K562 (cell line): Measurements from ENCODE around the gene STK24. TPM values are rescaled to one million over a fixed set of nuclear protein-coding genes. Genes with fewer than 3 reads are reported as not detected.

ENCODE experiments used
- ATAC-seq: fragments of 200-7000 bp; cut with Tn5 transposase; 3 replicates; pipeline ENCODE4 v1.9.1; 2020; ENCODE audit warnings: moderate library complexity
- BruUV-seq: library from RNA; stranded (reverse); fragments of 400-500 nt; replicated peaks from 2 replicates; lab custom pipeline; 2021; lab: Mats Ljungman, UMichigan
- CTCF ChIA-PET: fragments of 300-600 bp; formaldehyde crosslinking; extraction: SDS; loops from one replicate; lab custom pipeline; 2021; ENCODE audit warnings: low intra/inter-chr PET ratio; lab: Yijun Ruan, JAX
- POLR2A ChIA-PET: fragments of 300-600, 350-650 bp; sonication (Branson Sonifier 250); formaldehyde crosslinking; extraction: SDS; loops from one replicate; lab custom pipeline; 2021; ENCODE audit warnings: antibody characterized with exemption, inconsistent platforms; lab: Yijun Ruan, JAX
- DNase-seq, 4 experiments: peaks; one replicate each; pipeline versions ENCODE4 v3.0.0 to v3.0.0-alpha.2; 2011 to 2018; ENCODE audit warnings: low spot score in 3 of 4, mixed read lengths in 3 of 4; ENCODE audit errors: extremely low read depth in 1 of 4
- FAIRE-seq: peaks from 2 replicates; lab custom pipeline; 2011; peaks lifted over from hg19 to GRCh38; lab: Jason Lieb, UNC
- H2AFZ ChIP-seq: 2 replicates; pipeline ENCODE4 v1.6.0; 2011; ENCODE audit warnings: low read depth, low read length, control low read depth, inconsistent platforms
- H3K27ac ChIP-seq: fragments of 200-600 bp; 3 replicates; pipeline ENCODE4 v1.8.0; 2011; ENCODE audit warnings: low read depth, mild to moderate bottlenecking, control low read depth, inconsistent platforms, low read length, moderate library complexity, mixed read lengths; ENCODE audit errors: extremely low read depth
- H3K27me3 ChIP-seq, 2 experiments: fragments of 300-600 bp in 1 of 2; 2 replicates in 1 of 2; 3 replicates in 1 of 2; pipeline versions ENCODE4 v1.6.0 to v1.8.0; 2011; ENCODE audit warnings: inconsistent platforms in 2 of 2, low read length in 2 of 2, mild to moderate bottlenecking in 1 of 2, mixed read lengths in 1 of 2, moderate library complexity in 1 of 2; ENCODE audit not compliant: control insufficient read depth in 2 of 2, insufficient read depth in 2 of 2
- H3K36me3 ChIP-seq: fragments of 300-600 bp; 3 replicates; pipeline ENCODE4 v1.8.0; 2011; ENCODE audit warnings: mild to moderate bottlenecking, low read length, inconsistent platforms; ENCODE audit not compliant: control insufficient read depth, insufficient read depth
- H3K4me1 ChIP-seq, 2 experiments: fragments of 200-600 bp in 1 of 2; replicated peaks in 1 of 2; 2 replicates in 1 of 2; 3 replicates in 1 of 2; pipeline versions ENCODE4 v1.5.1 to v1.8.0; 2011; ENCODE audit warnings: inconsistent platforms in 2 of 2, low read length in 2 of 2, mild to moderate bottlenecking in 1 of 2, mixed read lengths in 1 of 2, moderate library complexity in 1 of 2; ENCODE audit not compliant: control insufficient read depth in 2 of 2, insufficient read depth in 2 of 2
- H3K4me2 ChIP-seq: 2 replicates; pipeline ENCODE4 v1.6.1; 2011; ENCODE audit warnings: low read length, control low read depth, inconsistent platforms, mixed read lengths; ENCODE audit not compliant: insufficient read depth
- H3K4me3 ChIP-seq: fragments of 200-600 bp; sonication (generic), shearing (Covaris generic); 2 replicates; pipeline ENCODE4 v1.5.1; 2016; ENCODE audit warnings: control low read depth, inconsistent platforms
- H3K79me2 ChIP-seq: fragments of 200-600 bp; 3 replicates; pipeline ENCODE4 v1.8.0; 2011; ENCODE audit warnings: low read length, inconsistent platforms; ENCODE audit not compliant: control insufficient read depth, insufficient read depth
- H3K9ac ChIP-seq, 2 experiments: 2 replicates each; pipeline versions ENCODE4 v1.6.0 to v1.6.1; 2011; ENCODE audit warnings: low read depth in 2 of 2, low read length in 2 of 2, control low read depth in 1 of 2, inconsistent platforms in 1 of 2, mild to moderate bottlenecking in 1 of 2, mixed read lengths in 1 of 2; ENCODE audit not compliant: insufficient read depth in 1 of 2
- H3K9me1 ChIP-seq: one replicate; pipeline ENCODE4 v1.6.0; 2011; ENCODE audit warnings: inconsistent platforms, mild to moderate bottlenecking, low read length, moderate library complexity; ENCODE audit not compliant: control insufficient read depth, insufficient read depth
- H3K9me3 ChIP-seq: replicated peaks from 2 replicates; pipeline ENCODE4 v1.5.1; 2011; ENCODE audit warnings: low read depth, low read length, inconsistent platforms; ENCODE audit not compliant: control insufficient read depth, insufficient read depth
- H4K20me1 ChIP-seq: replicated peaks from 2 replicates; pipeline ENCODE4 v1.6.1; 2011; ENCODE audit warnings: low read length, inconsistent platforms, mixed read lengths; ENCODE audit not compliant: control insufficient read depth, insufficient read depth
- DNMT1 ChIP-seq: fragments of 450-650 bp; IDR thresholded peaks from 2 replicates; pipeline ENCODE4 v1.6.1; 2016; ENCODE audit warnings: antibody characterized with exemption, mild to moderate bottlenecking
- GABPA ChIP-seq: fragments of 200-800 bp; sonication (Bioruptor generic); conservative IDR thresholded peaks from 2 replicates; pipeline ENCODE4 v1.6.1; 2016; ENCODE audit warnings: low read depth, missing genetic modification characterization, missing compliant biosample characterization
- KLF16 ChIP-seq: IDR thresholded peaks from 2 replicates; pipeline ENCODE4 v1.6.1; 2016; ENCODE audit warnings: antibody characterized with exemption
- MEIS2 ChIP-seq: fragments of 450-650 bp; IDR thresholded peaks from 2 replicates; pipeline ENCODE4 v1.6.1; 2014; ENCODE audit warnings: mild to moderate bottlenecking; ENCODE audit not compliant: partially characterized antibody
- RB1 ChIP-seq: fragments of 450-650 bp; IDR thresholded peaks from 2 replicates; pipeline ENCODE4 v1.6.1; 2017; ENCODE audit warnings: low read depth, mild to moderate bottlenecking
- RBFOX2 ChIP-seq: fragments of 200-400 bp; formaldehyde crosslinking; IDR thresholded peaks from 2 replicates; pipeline ENCODE4 v1.6.1; 2017; ENCODE audit warnings: low read depth, mild to moderate bottlenecking, low read length, moderate library complexity
- SMARCC2 ChIP-seq: fragments of 450-650 bp; IDR thresholded peaks from 2 replicates; pipeline ENCODE4 v1.6.1; 2017; ENCODE audit warnings: antibody characterized with exemption, moderate library complexity, mild to moderate bottlenecking, low read depth
- TEAD2 ChIP-seq: fragments of 450-650 bp; IDR thresholded peaks from 2 replicates; pipeline ENCODE4 v1.6.1; 2016; ENCODE audit warnings: missing genetic modification characterization, control low read depth, missing compliant biosample characterization
- TOE1 ChIP-seq, 2 experiments: fragments of 450-650 bp in 1 of 2; sonication (generic) in 1 of 2; formaldehyde crosslinking in 1 of 2; IDR thresholded peaks; 2 replicates each; pipeline versions ENCODE4 v1.7.1 to v1.8.0; 2016 to 2022; ENCODE audit warnings: borderline replicate concordance in 2 of 2, mild to moderate bottlenecking in 2 of 2, antibody characterized with exemption in 1 of 2, inconsistent platforms in 1 of 2, low read depth in 1 of 2, missing genetic modification reagents in 1 of 2, moderate library complexity in 1 of 2
- ZNF318 ChIP-seq, 2 experiments: fragments of 450-650 bp; IDR thresholded peaks; 2 replicates each; pipeline ENCODE4 v1.6.1; 2016; ENCODE audit warnings: mild to moderate bottlenecking in 2 of 2, borderline replicate concordance in 1 of 2, low read depth in 1 of 2, moderate library complexity in 1 of 2
- ZNF324 ChIP-seq: fragments of 250-450 bp; sonication (Bioruptor Pico); IDR thresholded peaks from 2 replicates; pipeline ENCODE4 v1.4.0; 2020; ENCODE audit warnings: mild to moderate bottlenecking
- ZNF830 ChIP-seq: fragments of 250-450 bp; sonication (Bioruptor Pico); IDR thresholded peaks from 2 replicates; pipeline ENCODE4 v1.5.0; 2021; ENCODE audit warnings: mild to moderate bottlenecking
- WGBS: fragments of 100-300 bp; shearing (Covaris generic); methylation state at CpG from one replicate; pipeline ENCODE4 v1.1.6; 2016; ENCODE audit warnings: low coverage, mixed read lengths; ENCODE audit not compliant: insufficient coverage; ENCODE audit errors: missing lambda C conversion rate; 5-methylcytosine and 5-hydroxymethylcytosine counted together
- in situ Hi-C: fragments of 300-500 bp; cut with MboI; formaldehyde crosslinking; loops from 4 replicates; pipeline ENCODE4 v1.15.0; 2018; ENCODE audit warnings: inconsistent platforms, mixed read lengths
- intact Hi-C: fragments of 100-400 bp; cut with micrococcal nuclease; formaldehyde crosslinking; loops from 2 replicates; pipeline ENCODE4 v1.14.2; 2022
- polyA plus RNA-seq, 8 experiments: library from polyadenylated mRNA; depleted of rRNA in 4 of 8; stranded (reverse) in 5 of 8; unstranded in 3 of 8; fragments of >200 nt; fragmentation: Nextera tagmentation in 2 of 8; fragmentation: Illumina TruSeq in 1 of 8; extraction: Ambion mirVana in 2 of 8; extraction: Trizol in 1 of 8; gene quantifications; 2 replicates each; pipeline versions ENCODE4 v1.2.1 to v1.2.3, GENCODE V29; 2011 to 2014; ENCODE audit warnings: inconsistent platforms in 1 of 8, missing spikeins in 1 of 8
- total RNA-seq, 7 experiments: library from RNA; depleted of rRNA in 6 of 7; stranded (reverse); fragments of >200 nt in 6 of 7; fragmentation: Illumina TruSeq in 2 of 7; extraction: Trizol in 2 of 7; gene quantifications; 2 replicates each; pipeline versions ENCODE4 v1.2.1 to v1.2.3, GENCODE V29; 2011 to 2021; ENCODE audit warnings: low replicate concordance in 1 of 7

The STK24 gene
- total and polyA plus RNA-seq, 9 of the 15 experiments (the other 6 are each of a cell fraction or from before 2014, with no cell fraction given), result 3.8 to 78.4 (median 28.2) TPM

GRCh38 chr13:98484289-98485219 is 92.4 kb downstream of the STK24 start:
- intact Hi-C loops (loop anchor here (2.0 kb wide), 1 partner anchor 24 kb away; no protein-coding TSS in a partner anchor), in situ Hi-C loops (loop anchor here (5.0 kb wide), 1 partner anchor 78 kb away; no protein-coding TSS in a partner anchor)
- Histone ChIP-seq H2AFZ (no peak overlapping the region), H3K4me3 (no peak overlapping the region), H3K27ac (peak overlapping the region; percentile 86; the same call in 2 of the 3 replicates), H3K9ac (peak overlapping the region; percentile 57 to 80; a peak in 3 of 4 replicates), H3K4me2 (peak overlapping the region; percentile 74), H3K9me1 (peaks cover 12% of the 10 kb centered on the region), H3K27me3 (no peaks in the 10 kb centered on the region), H3K36me3 (no peaks in the 10 kb centered on the region; the same call in 2 of the 3 replicates), H3K4me1 (peaks cover 39 to 43% of the 10 kb centered on the region in 2 experiments; a peak in 4 of 5 replicates), H3K79me2 (peaks cover 74% of the 10 kb centered on the region), H4K20me1 (peaks cover 40% of the 10 kb centered on the region), H3K9me3 (no peaks in the 10 kb centered on the region)
- no TSS peak for BruUV-seq
- ATAC-seq, result peak; percentile 86
- POLR2A ChIA-PET, result interaction anchor here (0.7 to 1.6 kb wide), 5 partner anchors 11 to 164 kb away, joined by 3 to 7 read pairs (median 4); no protein-coding TSS in a partner anchor
- CTCF ChIA-PET, result no interaction called here
- WGBS, result 12% methylated on average over 17 of the region's 21 CpGs
- peak; percentile 46 to 81 (median 58) for DNase-seq
- peak; percentile 87 for FAIRE-seq
- TF ChIP-seq ZNF830 (no peak), TEAD2 (tag) (no peak), RBFOX2 (peak; percentile 28; the same call in 1 of the 2 replicates), RB1 (0 out of 2 replicates have a peak, but pooled peaks have one; percentile 5), ZNF318 (IDR thresholded peaks at IDR 0.05; ENCODE audit: borderline replicate concordance in 1 of 2, low read depth in 1 of 2) (peak in 1 of 2 experiments; percentile 51; a peak in 1 of 4 replicates), MEIS2 (peak; percentile 38), GABPA (tag) (0 out of 2 replicates have a peak, but pooled peaks have one; percentile 13), TOE1 (IDR thresholded peaks at IDR 0.05; ENCODE audit: borderline replicate concordance) (no peak), TOE1 (CRISPR knock-in tag; IDR thresholded peaks at IDR 0.05; ENCODE audit: borderline replicate concordance, low read depth) (no peak), DNMT1 (no peak), KLF16 (no peak), ZNF324 (no peak), SMARCC2 (0 out of 2 replicates have a peak, but pooled peaks have one; percentile 39)
